HCT116 (cell line): ENCODE results near the gene NEDD4L. TPM values are rescaled to one million over a fixed set of nuclear protein-coding genes. Genes with fewer than 3 reads are reported as not detected.

Experiments used
- ATAC-seq: fragments of 200-7000 bp; cut with Tn5 transposase; 2 replicates; pipeline ENCODE4 v1.9.1; 2020; ENCODE audit warnings: mild to moderate bottlenecking, moderate library complexity
- BruUV-seq: library from RNA; stranded (reverse); fragments of 400-500 nt; replicated peaks from 2 replicates; lab custom pipeline; 2021; lab: Mats Ljungman, UMichigan
- CTCF ChIA-PET: fragments of 300-600 bp; sonication (Branson Sonifier 250); formaldehyde crosslinking; loops from one replicate; lab custom pipeline; 2021; ENCODE audit warnings: antibody characterized with exemption; lab: Charles Lee
- POLR2A ChIA-PET: fragments of 300-600, 350-600 bp; sonication (Branson Sonifier 250); formaldehyde crosslinking; loops from one replicate; lab custom pipeline; 2021; ENCODE audit warnings: antibody characterized with exemption; lab: Charles Lee
- RAD21 ChIA-PET, 2 experiments: fragments of 300-600 bp; sonication (Branson Sonifier 250); formaldehyde crosslinking; loops; one replicate each; lab custom pipeline; 2023; ENCODE audit warnings: low total read pairs in 2 of 2; ENCODE audit not compliant: uncharacterized antibody in 2 of 2, unreplicated experiment in 2 of 2, low non-redundant PET in 1 of 2; lab: Charles Lee
- DNase-seq: peaks from one replicate; pipeline ENCODE4 v3.0.0-alpha.2; 2010; ENCODE audit warnings: low read depth, low spot score
- H2AFZ ChIP-seq: fragments of 200-600 bp; shearing (Covaris generic), sonication (generic); 2 replicates; pipeline ENCODE4 v1.6.1; 2017; ENCODE audit warnings: low read depth, mixed run types, mixed read lengths, antibody characterized with exemption, low read length; ENCODE audit not compliant: poor library complexity, severe bottlenecking
- H3K27ac ChIP-seq: 2 replicates; pipeline ENCODE4 v1.5.1; 2012; ENCODE audit warnings: low read depth, low read length
- H3K27me3 ChIP-seq: fragments of 200-600 bp; sonication (generic); 2 replicates; pipeline ENCODE4 v1.6.1; 2016; ENCODE audit warnings: mixed run types, low read length, mixed read lengths; ENCODE audit not compliant: insufficient read depth
- H3K36me3 ChIP-seq, 2 experiments: fragments of 200-500 bp in 1 of 2; fragments of 200-600 bp in 1 of 2; sonication (Bioruptor generic) in 1 of 2; sonication (generic) in 1 of 2; 2 replicates each; pipeline versions ENCODE4 v1.5.1 to v1.6.1; 2014 to 2016; ENCODE audit warnings: low read length in 2 of 2, inconsistent platforms in 1 of 2, mixed read lengths in 1 of 2, mixed run types in 1 of 2; ENCODE audit not compliant: insufficient read depth in 2 of 2, control insufficient read depth in 1 of 2
- H3K4me1 ChIP-seq, 2 experiments: fragments of 200-600 bp in 1 of 2; sonication (generic) in 1 of 2; 2 replicates each; pipeline versions ENCODE4 v1.5.1 to v1.6.1; 2012 to 2017; ENCODE audit warnings: low read length in 2 of 2, inconsistent platforms in 1 of 2, mild to moderate bottlenecking in 1 of 2, mixed read lengths in 1 of 2, mixed run types in 1 of 2, moderate library complexity in 1 of 2; ENCODE audit not compliant: insufficient read depth in 2 of 2, control insufficient read depth in 1 of 2
- H3K4me2 ChIP-seq: fragments of 200-600 bp; sonication (generic); 2 replicates; pipeline ENCODE4 v1.6.1; 2017; ENCODE audit warnings: mixed run types, low read length, mixed read lengths
- H3K4me3 ChIP-seq, 2 experiments: fragments of 200-600 bp in 1 of 2; sonication (generic) in 1 of 2; replicated peaks in 1 of 2; 2 replicates each; pipeline ENCODE4 v1.5.1; 2011 to 2016; ENCODE audit warnings: low read length in 2 of 2, control low read depth in 1 of 2, low read depth in 1 of 2, mild to moderate bottlenecking in 1 of 2, mixed read lengths in 1 of 2, mixed run types in 1 of 2
- H3K79me2 ChIP-seq: fragments of 200-600 bp; sonication (generic); 2 replicates; pipeline ENCODE4 v1.6.1; 2017; ENCODE audit warnings: mild to moderate bottlenecking, mixed run types, low read length, moderate library complexity, mixed read lengths; ENCODE audit not compliant: insufficient read depth
- H3K9ac ChIP-seq: fragments of 200-600 bp; sonication (generic); 2 replicates; pipeline ENCODE4 v1.6.1; 2016; ENCODE audit warnings: low read length, mixed read lengths
- H3K9me2 ChIP-seq: fragments of 200-600 bp; sonication (generic), shearing (Covaris generic); 2 replicates; pipeline ENCODE4 v1.6.1; 2017; ENCODE audit warnings: mixed run types, mild to moderate bottlenecking, moderate library complexity; ENCODE audit not compliant: insufficient read depth
- H3K9me3 ChIP-seq, 2 experiments: fragments of 200-500 bp in 1 of 2; fragments of 200-600 bp in 1 of 2; sonication (Bioruptor generic) in 1 of 2; sonication (generic) in 1 of 2; 2 replicates each; pipeline ENCODE4 v1.6.1; 2014 to 2017; ENCODE audit warnings: low read length in 2 of 2, mixed read lengths in 2 of 2, inconsistent platforms in 1 of 2, low read depth in 1 of 2, mild to moderate bottlenecking in 1 of 2, mixed run types in 1 of 2, moderate library complexity in 1 of 2; ENCODE audit not compliant: control insufficient read depth in 1 of 2, insufficient read depth in 1 of 2
- H4K20me1 ChIP-seq: fragments of 200-600 bp; sonication (generic), shearing (Covaris generic); 2 replicates; pipeline ENCODE4 v1.6.1; 2017; ENCODE audit warnings: mixed run types, mild to moderate bottlenecking, moderate library complexity; ENCODE audit not compliant: insufficient read depth
- ATF3 ChIP-seq: IDR thresholded peaks from 2 replicates; pipeline ENCODE4 v1.6.1; 2012
- CBX3 ChIP-seq: IDR thresholded peaks from 2 replicates; pipeline ENCODE4 v1.6.1; 2012; ENCODE audit warnings: low read depth
- CEBPB ChIP-seq: IDR thresholded peaks from 2 replicates; pipeline ENCODE4 v1.6.1; 2012; ENCODE audit warnings: low read depth
- ELF1 ChIP-seq: IDR thresholded peaks from 2 replicates; pipeline ENCODE4 v1.6.1; 2012; ENCODE audit warnings: low read depth, borderline replicate concordance
- EZH2 ChIP-seq: fragments of 200-600 bp; sonication (generic); IDR thresholded peaks from 2 replicates; pipeline ENCODE4 v1.6.1; 2017; ENCODE audit warnings: antibody characterized with exemption, mixed run types
- EZH2phosphoT487 ChIP-seq: fragments of 200-600 bp; IDR thresholded peaks from 2 replicates; pipeline ENCODE4 v1.6.1; 2018; ENCODE audit warnings: antibody characterized with exemption, borderline replicate concordance
- FOSL1 ChIP-seq: IDR thresholded peaks from 2 replicates; pipeline ENCODE4 v1.6.1; 2012; ENCODE audit warnings: low read depth
- POLR2A ChIP-seq: IDR thresholded peaks from 2 replicates; pipeline ENCODE4 v1.7.0; 2011; ENCODE audit warnings: borderline replicate concordance; ENCODE audit not compliant: insufficient read depth, insufficient read length; ENCODE audit errors: extremely low read depth
- POLR2AphosphoS5 ChIP-seq: IDR thresholded peaks from 2 replicates; pipeline ENCODE4 v1.6.1; 2011; ENCODE audit warnings: mild to moderate bottlenecking, low read depth, low read length, moderate library complexity
- RAD21 ChIP-seq: IDR thresholded peaks from 2 replicates; pipeline ENCODE4 v1.6.1; 2012; ENCODE audit warnings: low read depth, mild to moderate bottlenecking
- SIN3A ChIP-seq: IDR thresholded peaks from 2 replicates; pipeline ENCODE4 v1.6.1; 2012; ENCODE audit warnings: low read depth
- SP1 ChIP-seq: IDR thresholded peaks from 2 replicates; pipeline ENCODE4 v1.6.1; 2012; ENCODE audit warnings: low read depth
- SRF ChIP-seq: IDR thresholded peaks from 2 replicates; pipeline ENCODE4 v1.6.1; 2012; ENCODE audit warnings: low read depth
- TCF7L2 ChIP-seq: IDR thresholded peaks from 2 replicates; pipeline ENCODE4 v1.7.0; 2011; ENCODE audit warnings: borderline replicate concordance, inconsistent platforms; ENCODE audit not compliant: insufficient read depth, insufficient read length; ENCODE audit errors: extremely low read depth
- YY1 ChIP-seq: IDR thresholded peaks from 2 replicates; pipeline ENCODE4 v1.6.1; 2011; ENCODE audit warnings: low read length, low read depth, moderate library complexity, mild to moderate bottlenecking; ENCODE audit not compliant: insufficient replicate concordance; ENCODE audit errors: extremely low read depth
- intact Hi-C: fragments of 100-400 bp; cut with micrococcal nuclease; formaldehyde crosslinking; loops from 2 replicates; pipeline ENCODE4 v1.10.0; 2022
- total RNA-seq: library from RNA; stranded (reverse); gene quantifications from one replicate; pipeline ENCODE4 v1.2.1, GENCODE V29; 2021; ENCODE audit not compliant: unreplicated experiment
- TF ChIP-seq, protein P1 (sequence below): IDR thresholded peaks from 2 replicates; pipeline ENCODE4 v1.6.1; 2012

The NEDD4L gene
- total RNA-seq, 1 experiment from 2014 or later = 41.5 TPM

DNA sequence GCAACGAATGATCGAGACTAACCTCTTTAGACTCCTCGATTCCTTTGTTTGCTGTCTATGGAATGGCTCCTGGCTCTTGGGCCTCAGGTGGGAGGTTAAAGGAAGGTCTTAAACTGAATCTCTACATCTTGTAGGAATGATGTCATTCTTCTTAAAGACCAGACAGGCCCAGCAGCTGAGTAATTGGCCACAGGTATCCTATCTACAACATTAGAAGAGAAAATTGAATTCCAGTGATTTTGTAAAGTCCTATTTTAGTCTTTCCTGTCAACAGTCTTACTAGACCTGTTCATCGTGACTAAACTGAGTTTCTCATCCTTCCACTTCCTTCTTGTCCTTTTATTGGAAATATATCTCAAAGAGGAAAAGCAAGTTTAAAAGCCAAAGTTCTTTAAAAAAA, 310.0 kb downstream of the NEDD4L start:
- Histone ChIP-seq H3K4me2 (no peak overlapping the region), H3K4me1 (no peaks in the 10 kb centered on the region), H3K27me3 (no peaks in the 10 kb centered on the region), H3K9me3 (no peaks in the 10 kb centered on the region), H3K36me3 (peaks cover 4 to 8% of the 10 kb centered on the region in 2 experiments; a peak in 3 of 4 replicates), H3K27ac (no peak overlapping the region), H3K9me2 (no peaks in the 10 kb centered on the region), H3K9ac (no peak overlapping the region), H3K4me3 (no peak overlapping the region), H3K79me2 (no peaks in the 10 kb centered on the region), H2AFZ (no peak overlapping the region), H4K20me1 (no peaks in the 10 kb centered on the region)
- intact Hi-C loops = no loop called here
- RAD21 ChIA-PET = no interaction called here
- BruUV-seq = no TSS peak
- POLR2A ChIA-PET = no interaction called here
- CTCF ChIA-PET = no interaction called here
- TF ChIP-seq FOSL1 (no peak), SP1 (no peak), TCF7L2 (no peak), EZH2phosphoT487 (no peak), EZH2 (no peak), SIN3A (no peak), YY1 (no peak), SRF (no peak), POLR2AphosphoS5 (no peak), CEBPB (no peak), ELF1 (no peak), CBX3 (no peak)
- TF ChIP-seq, protein P1, sequence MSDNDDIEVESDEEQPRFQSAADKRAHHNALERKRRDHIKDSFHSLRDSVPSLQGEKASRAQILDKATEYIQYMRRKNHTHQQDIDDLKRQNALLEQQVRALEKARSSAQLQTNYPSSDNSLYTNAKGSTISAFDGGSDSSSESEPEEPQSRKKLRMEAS = no peak
- DNase-seq (no peak), ATAC-seq (no peak)

- Histone ChIP-seq H3K4me2 (no peak overlapping the region), H3K79me2 (no peaks in the 10 kb centered on the region), H3K4me3 (no peak overlapping the region), H3K27ac (no peak overlapping the region), H3K9ac (no peak overlapping the region), H4K20me1 (no peaks in the 10 kb centered on the region), H3K36me3 (peaks cover 4 to 8% of the 10 kb centered on the region in 2 experiments; a peak in 3 of 4 replicates), H3K4me1 (no peaks in the 10 kb centered on the region), H3K9me2 (no peaks in the 10 kb centered on the region), H3K27me3 (no peaks in the 10 kb centered on the region), H3K9me3 (no peaks in the 10 kb centered on the region), H2AFZ (no peak overlapping the region)
- ChIA-PET CTCF (no interaction called here), POLR2A (no interaction called here), RAD21 (no interaction called here)
- intact Hi-C loops = no loop called here
- DNase-seq (no peak), ATAC-seq (no peak)
- TF ChIP-seq ATF3 (no peak), POLR2A (no peak), RAD21 (no peak)
- no TSS peak for BruUV-seq
These were observed 310.8 kb downstream of the NEDD4L start for GRCh38 chr18:58354791-58355190.
